Osteoblast (primary cell): ENCODE data around the gene STS. TPM values are rescaled to one million over a fixed set of nuclear protein-coding genes. Genes with fewer than 3 reads are reported as not detected.

Source experiments
- DNase-seq: peaks from one replicate; pipeline ENCODE4 v3.0.0; 2011; ENCODE audit warnings: low spot score, mixed read lengths; ENCODE audit not compliant: insufficient read length; ENCODE audit errors: missing footprints
- H2AFZ ChIP-seq: 2 replicates; pipeline ENCODE4 v1.6.0; 2011; ENCODE audit warnings: mild to moderate bottlenecking, low read length
- H3K27ac ChIP-seq: 2 replicates; pipeline ENCODE4 v1.5.1; 2011; ENCODE audit warnings: mild to moderate bottlenecking, low read depth, low read length, moderate library complexity
- H3K27me3 ChIP-seq: 2 replicates; pipeline ENCODE4 v1.6.0; 2012; ENCODE audit warnings: mild to moderate bottlenecking, control low read depth, inconsistent platforms, low read length, moderate library complexity; ENCODE audit not compliant: insufficient read depth
- H3K36me3 ChIP-seq: 2 replicates; pipeline ENCODE4 v1.5.1; 2011; ENCODE audit warnings: mild to moderate bottlenecking, low read length, control low read depth, moderate library complexity; ENCODE audit not compliant: insufficient read depth
- H3K4me1 ChIP-seq: 2 replicates; pipeline ENCODE4 v1.5.1; 2011; ENCODE audit warnings: mild to moderate bottlenecking, low read length, control low read depth, moderate library complexity; ENCODE audit not compliant: insufficient read depth
- H3K4me2 ChIP-seq: 2 replicates; pipeline ENCODE4 v1.6.0; 2011; ENCODE audit warnings: mild to moderate bottlenecking, low read length; ENCODE audit not compliant: insufficient read depth
- H3K4me3 ChIP-seq: fragments of 200-600 bp; sonication (generic); 3 replicates; pipeline ENCODE4 v1.5.1; 2012; ENCODE audit warnings: mild to moderate bottlenecking, low read length, inconsistent platforms; ENCODE audit not compliant: insufficient read depth
- H3K79me2 ChIP-seq: 2 replicates; pipeline ENCODE4 v1.6.0; 2012; ENCODE audit warnings: mild to moderate bottlenecking, low read length, control low read depth, inconsistent platforms; ENCODE audit not compliant: insufficient read depth
- H3K9me3 ChIP-seq: 2 replicates; pipeline ENCODE4 v1.5.1; 2011; ENCODE audit warnings: low read depth, low read length, control low read depth
- H4K20me1 ChIP-seq: 2 replicates; pipeline ENCODE4 v1.6.0; 2012; ENCODE audit warnings: mild to moderate bottlenecking, low read length, control low read depth; ENCODE audit not compliant: insufficient read depth
- total RNA-seq: library from RNA; depleted of rRNA; stranded (reverse); fragments of >200 nt; gene quantifications from 2 replicates; pipeline ENCODE4 v1.2.3, GENCODE V29; 2012
- TF ChIP-seq, protein P1 (sequence below): IDR thresholded peaks from 2 replicates; pipeline ENCODE4 v1.5.1; 2011; ENCODE audit warnings: mild to moderate bottlenecking, low read depth, low read length, moderate library complexity; ENCODE audit errors: extremely low read depth

Gene STS
- total RNA-seq, 1 donor = 10.9 TPM

DNA sequence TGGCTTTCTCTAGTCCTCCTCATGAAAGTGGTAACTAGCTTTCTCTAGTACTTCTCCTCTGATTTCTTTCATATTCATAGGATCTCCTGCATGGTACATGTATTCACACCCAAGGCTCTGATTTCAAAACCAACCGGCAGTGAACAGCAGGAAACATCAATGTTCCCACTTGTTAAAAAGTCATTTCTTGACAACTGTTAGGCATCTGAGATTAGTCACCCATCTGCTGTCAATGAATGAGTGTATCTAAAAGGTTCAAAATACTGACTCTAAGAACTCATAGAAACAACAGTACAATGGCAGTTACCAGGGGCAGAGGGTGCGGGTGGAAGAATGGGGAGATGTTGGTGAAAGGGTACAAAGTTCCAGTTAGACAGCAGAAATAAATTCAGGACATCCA is 31.9 kb downstream of the STS start:
- H3K4me1 ChIP-seq = no peaks in the 10 kb centered on the region
- H3K9me3 ChIP-seq = no peaks in the 10 kb centered on the region
- no peak overlapping the region for H3K4me3 ChIP-seq
- no peak overlapping the region for H3K27ac ChIP-seq
- TF ChIP-seq, protein P1, sequence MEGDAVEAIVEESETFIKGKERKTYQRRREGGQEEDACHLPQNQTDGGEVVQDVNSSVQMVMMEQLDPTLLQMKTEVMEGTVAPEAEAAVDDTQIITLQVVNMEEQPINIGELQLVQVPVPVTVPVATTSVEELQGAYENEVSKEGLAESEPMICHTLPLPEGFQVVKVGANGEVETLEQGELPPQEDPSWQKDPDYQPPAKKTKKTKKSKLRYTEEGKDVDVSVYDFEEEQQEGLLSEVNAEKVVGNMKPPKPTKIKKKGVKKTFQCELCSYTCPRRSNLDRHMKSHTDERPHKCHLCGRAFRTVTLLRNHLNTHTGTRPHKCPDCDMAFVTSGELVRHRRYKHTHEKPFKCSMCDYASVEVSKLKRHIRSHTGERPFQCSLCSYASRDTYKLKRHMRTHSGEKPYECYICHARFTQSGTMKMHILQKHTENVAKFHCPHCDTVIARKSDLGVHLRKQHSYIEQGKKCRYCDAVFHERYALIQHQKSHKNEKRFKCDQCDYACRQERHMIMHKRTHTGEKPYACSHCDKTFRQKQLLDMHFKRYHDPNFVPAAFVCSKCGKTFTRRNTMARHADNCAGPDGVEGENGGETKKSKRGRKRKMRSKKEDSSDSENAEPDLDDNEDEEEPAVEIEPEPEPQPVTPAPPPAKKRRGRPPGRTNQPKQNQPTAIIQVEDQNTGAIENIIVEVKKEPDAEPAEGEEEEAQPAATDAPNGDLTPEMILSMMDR = no peak
- no peak for DNase-seq
- H3K4me2 ChIP-seq = no peak overlapping the region
- no peaks in the 10 kb centered on the region for H4K20me1 ChIP-seq
- H2AFZ ChIP-seq = no peak overlapping the region
- H3K79me2 ChIP-seq = no peaks in the 10 kb centered on the region
- H3K36me3 ChIP-seq = no peaks in the 10 kb centered on the region
- H3K27me3 ChIP-seq = no peaks in the 10 kb centered on the region

DNA sequence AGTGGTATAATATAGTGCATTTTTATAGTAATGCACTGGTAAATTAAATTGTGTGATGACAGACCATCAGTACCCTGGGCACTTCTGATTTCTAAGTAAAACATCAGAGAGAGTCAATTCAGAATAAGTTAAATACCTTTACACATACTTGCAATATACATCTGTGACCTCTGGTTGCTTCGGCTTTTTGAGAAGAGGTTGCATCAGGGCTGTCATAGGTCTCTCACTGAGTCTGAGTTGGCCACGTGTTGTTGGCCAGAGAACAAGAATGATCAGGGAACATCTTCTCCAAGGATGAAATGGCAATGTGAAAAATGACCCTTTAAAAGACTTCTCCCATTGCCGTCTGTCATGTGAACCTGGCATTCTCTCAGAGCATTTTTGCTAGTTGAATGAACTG is 37.3 kb downstream of the STS start:
- TF ChIP-seq, protein P1 = no peak
- no peaks in the 10 kb centered on the region for H3K79me2 ChIP-seq
- no peak for DNase-seq
- H4K20me1 ChIP-seq = no peaks in the 10 kb centered on the region
- H3K4me3 ChIP-seq = no peak overlapping the region
- H3K4me1 ChIP-seq = no peaks in the 10 kb centered on the region
- H3K27me3 ChIP-seq = no peaks in the 10 kb centered on the region
- H3K4me2 ChIP-seq = no peak overlapping the region
- no peak overlapping the region for H2AFZ ChIP-seq
- H3K9me3 ChIP-seq = no peaks in the 10 kb centered on the region
- H3K27ac ChIP-seq = no peak overlapping the region
- no peaks in the 10 kb centered on the region for H3K36me3 ChIP-seq

DNA sequence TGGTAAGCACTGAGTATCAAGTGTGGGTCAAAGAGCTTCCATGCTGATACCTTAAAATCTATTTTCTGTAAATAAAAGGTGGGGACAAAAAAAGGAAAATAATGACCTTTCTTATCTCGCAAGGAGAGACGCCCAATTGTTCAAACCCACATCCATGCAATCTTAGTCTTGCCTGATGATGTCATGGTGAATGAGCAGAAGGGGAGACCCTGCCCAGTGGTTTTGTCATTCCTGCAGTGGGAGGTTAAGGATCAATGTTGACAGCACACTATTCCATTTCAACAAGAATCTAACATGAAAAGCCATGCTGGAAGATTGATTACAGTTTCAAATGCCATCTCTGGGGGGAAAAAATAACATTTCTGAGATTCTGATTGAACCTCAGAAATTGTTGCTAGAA is 41.2 kb downstream of the STS start:
- Histone ChIP-seq H4K20me1 (no peaks in the 10 kb centered on the region), H3K9me3 (no peaks in the 10 kb centered on the region), H3K27ac (no peak overlapping the region), H3K79me2 (no peaks in the 10 kb centered on the region), H3K4me2 (no peak overlapping the region), H3K36me3 (no peaks in the 10 kb centered on the region), H3K4me1 (no peaks in the 10 kb centered on the region), H2AFZ (no peak overlapping the region), H3K4me3 (no peak overlapping the region), H3K27me3 (no peaks in the 10 kb centered on the region)
- no peak for DNase-seq
- TF ChIP-seq, protein P1 = no peak

DNA sequence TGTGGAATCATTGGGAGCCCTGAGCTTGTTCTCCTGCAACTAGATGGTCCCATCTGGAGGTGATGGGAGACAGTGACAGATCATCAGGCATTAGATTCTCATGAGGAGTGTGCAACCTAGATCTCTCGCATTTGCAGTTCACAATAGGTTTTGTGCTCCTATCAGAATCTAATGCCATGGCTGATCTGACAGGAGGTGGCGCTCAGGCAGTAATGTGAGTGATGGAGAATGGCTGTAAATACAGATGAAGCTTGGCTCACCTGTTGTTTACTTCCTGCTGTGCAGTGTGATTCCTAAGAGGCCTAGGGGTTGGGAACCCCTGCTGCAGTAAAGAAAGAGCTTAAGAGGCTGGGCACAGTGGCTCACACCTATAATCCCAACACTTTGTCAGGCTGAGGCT is 42.6 kb downstream of the STS start:
- H3K4me1 ChIP-seq = no peaks in the 10 kb centered on the region
- TF ChIP-seq, protein P1 = no peak
- no peak overlapping the region for H2AFZ ChIP-seq
- DNase-seq = no peak
- no peak overlapping the region for H3K4me2 ChIP-seq
- no peaks in the 10 kb centered on the region for H3K9me3 ChIP-seq
- no peaks in the 10 kb centered on the region for H3K27me3 ChIP-seq
- no peak overlapping the region for H3K27ac ChIP-seq
- H3K79me2 ChIP-seq = no peaks in the 10 kb centered on the region
- no peak overlapping the region for H3K4me3 ChIP-seq
- no peaks in the 10 kb centered on the region for H3K36me3 ChIP-seq
- H4K20me1 ChIP-seq = no peaks in the 10 kb centered on the region
